HPDE6-E6E7 (cell line): ENCODE data around the gene TNFAIP8L2.
"Not testable (repeated sequence)": the region's sequence is repeated elsewhere in the genome, so short reads cannot be mapped to it uniquely, and the experiment has no call there.

ENCODE experiments used
- DNase-seq: peaks from one replicate; pipeline ENCODE4 v3.0.0; 2011; ENCODE audit warnings: missing footprints; ENCODE audit errors: extremely low spot score

Gene TNFAIP8L2

GRCh38 chr1:151189637-151190445 is 33.4 kb downstream of the TNFAIP8L2 start, which contains the start of gene VPS72:
Gene VPS72 (minus strand): TSS chr1:151190197. CDS start chr1:151190121, 76 bp downstream.
- peak; percentile 83 for DNase-seq

DNA sequence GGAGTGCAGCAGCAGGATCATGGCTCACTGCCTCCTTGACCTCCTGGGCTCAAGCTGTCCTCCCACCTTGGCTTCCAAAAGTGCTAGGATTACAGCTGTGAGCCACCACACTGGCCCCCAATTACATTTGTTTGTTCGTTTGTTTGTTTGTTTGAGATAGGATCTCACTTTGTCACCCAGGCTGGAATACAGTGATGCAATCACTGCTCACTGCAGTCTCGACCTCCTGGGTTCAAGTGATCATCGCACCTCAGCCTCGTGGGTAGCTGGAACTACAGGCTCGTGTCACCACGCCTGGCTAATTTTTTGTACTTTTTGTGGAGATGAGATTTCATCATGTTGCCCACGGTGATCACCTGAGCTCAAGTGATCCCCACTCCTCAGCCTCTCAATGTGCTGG is 35.6 kb downstream of the TNFAIP8L2 start:
- DNase-seq = no peak

- DNase-seq = no peak
Observed at GRCh38 chr1:151193304-151193703, 36.9 kb downstream of the TNFAIP8L2 start.

DNA sequence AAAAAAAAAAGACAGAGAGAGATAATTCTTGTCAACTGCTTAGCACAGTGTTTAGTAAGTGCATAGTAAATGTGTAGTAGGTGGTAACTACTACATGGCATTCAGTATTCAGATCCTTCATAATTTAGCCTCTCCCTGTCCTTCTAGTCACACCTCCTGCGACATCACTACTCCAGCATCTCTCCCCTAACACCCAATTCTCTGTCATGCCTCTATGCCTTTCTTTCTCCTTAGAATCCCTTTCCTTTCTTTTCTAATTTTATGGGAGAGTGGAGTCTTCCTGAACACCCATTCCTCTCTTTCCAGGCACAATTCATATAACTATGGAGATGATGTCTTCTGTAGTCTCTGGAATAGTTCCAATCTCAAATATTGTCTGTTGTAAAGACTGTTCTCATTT is 37.4 kb downstream of the TNFAIP8L2 start:
- DNase-seq = no peak

GRCh38 chr1:151194894-151195594 is 38.6 kb downstream of the TNFAIP8L2 start:
- DNase-seq = peak; percentile 89

DNA sequence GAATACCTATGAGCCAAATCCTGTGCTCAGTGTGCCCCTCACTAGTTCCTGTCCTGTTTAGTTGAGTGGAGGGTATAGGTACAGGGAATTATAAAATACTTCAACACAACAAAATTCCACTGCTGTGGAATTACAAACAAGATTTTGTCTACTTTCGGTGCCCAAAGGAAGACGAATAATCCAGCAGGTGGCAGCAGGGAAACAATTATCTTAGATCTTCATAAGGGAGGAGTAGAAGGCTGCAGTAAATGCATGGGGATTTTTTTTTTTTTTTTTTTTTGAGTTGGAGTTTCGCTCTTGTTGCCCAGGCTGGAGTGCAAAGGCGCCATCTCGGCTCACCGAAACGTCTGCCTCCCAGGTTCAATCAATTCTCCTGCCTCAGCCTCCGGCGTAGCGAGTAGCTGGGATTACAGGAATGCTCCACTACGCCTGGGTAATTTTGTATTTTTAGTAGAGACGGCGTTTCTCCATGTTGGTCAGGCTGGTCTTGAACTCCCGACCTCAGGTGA is 39.9 kb downstream of the TNFAIP8L2 start:
- DNase-seq = no peak

DNA sequence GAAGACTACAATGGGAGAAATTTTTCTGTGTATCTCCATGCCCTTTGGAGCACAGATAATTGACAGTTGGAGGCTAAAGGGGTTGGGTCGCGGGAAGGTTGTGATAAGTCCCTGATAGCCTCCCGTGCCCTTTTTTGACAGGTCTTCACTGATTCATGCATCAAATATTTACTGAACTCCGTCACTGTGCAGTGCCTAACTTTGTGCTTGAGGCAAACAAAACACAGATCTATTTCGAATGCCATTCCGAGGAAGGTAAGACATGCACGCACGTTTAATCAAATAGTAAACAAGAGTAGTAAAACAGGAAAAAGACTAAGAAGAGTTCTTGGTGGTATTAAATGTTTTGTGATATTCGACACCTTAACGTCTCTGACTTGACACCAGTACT is 41.4 kb downstream of the TNFAIP8L2 start:
- DNase-seq = no peak

GRCh38 chr1:151198254-151199127 is 42.0 kb downstream of the TNFAIP8L2 start, which contains the start of gene PIP5K1A:
Gene PIP5K1A (plus strand): TSS chr1:151198552. CDS start chr1:151198997, 445 bp downstream.
- DNase-seq = peak; percentile 98

DNA sequence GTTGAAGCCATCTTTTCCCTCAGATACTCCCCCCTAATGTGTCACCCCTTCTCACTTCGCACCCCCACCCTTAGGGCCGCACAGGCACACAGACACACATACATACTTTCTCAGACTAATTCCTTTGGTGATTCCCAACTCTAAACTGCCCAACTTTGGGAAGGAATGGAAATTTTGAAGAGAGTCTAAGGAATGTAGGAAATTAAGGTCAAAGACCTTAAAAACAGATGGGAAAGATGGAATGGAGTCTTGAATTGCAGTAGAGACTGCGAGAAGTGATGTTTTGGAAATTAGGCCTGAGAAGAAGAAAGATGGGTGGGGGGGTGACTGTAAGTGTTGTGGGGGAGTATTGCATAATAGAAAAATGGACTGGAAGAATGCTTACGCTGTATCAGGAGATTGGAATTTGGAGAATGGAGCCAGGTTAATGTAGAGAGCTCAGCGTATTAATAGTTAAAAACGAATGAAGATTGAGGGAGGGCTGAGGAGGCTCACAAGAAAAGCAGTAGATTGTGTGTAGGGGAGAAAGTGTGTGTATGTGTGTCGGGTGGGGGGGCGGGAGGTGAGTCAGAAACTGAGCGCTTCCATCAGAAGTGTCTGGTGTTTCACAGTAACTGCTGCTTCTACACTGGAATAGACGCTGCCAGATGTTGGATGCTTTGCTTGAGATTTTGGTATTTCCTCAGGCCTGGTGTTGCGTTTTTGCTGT is 43.6 kb downstream of the TNFAIP8L2 start:
- DNase-seq = peak; percentile 47

DNA sequence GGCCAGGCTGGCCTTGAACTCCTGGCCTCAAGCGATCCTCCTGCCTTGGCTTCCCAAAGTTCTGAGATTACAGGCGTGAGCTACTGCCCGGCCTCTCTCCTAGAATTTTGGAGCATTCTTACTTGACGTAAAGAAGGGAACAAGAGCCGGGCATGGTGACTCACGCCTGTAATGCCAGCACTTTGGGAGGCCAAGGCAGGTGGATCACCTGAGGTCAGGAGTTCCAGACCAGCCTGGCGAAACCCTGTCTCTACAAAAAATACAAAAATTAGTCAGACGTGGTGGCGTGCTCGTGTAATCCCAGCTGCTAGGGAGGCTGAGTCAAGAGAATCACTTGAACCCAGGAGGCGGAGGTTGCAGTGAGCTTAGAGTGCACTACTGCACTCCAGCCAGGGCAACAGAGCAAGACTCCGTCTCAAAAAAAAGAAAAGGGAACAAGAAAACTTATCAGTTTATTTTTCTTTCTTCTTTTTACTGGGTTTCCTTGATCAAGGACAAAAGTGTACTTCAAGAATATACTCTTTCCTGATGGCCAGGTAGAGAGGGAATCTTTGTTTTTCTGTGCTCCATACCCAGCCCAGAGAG is 49.0 kb downstream of the TNFAIP8L2 start:
- not testable (repeated sequence) for DNase-seq
